Mucosa of descending colon (tissue), 3 donors: Measurements from ENCODE around the gene CELF2. TPM values are rescaled to one million over a fixed set of nuclear protein-coding genes. Genes with fewer than 3 reads are reported as not detected.

ENCODE experiments used
- ATAC-seq: fragments of 200-7000 bp; cut with Tn5 transposase; one replicate; pipeline ENCODE4 v1.9.1; 2020; ENCODE audit warnings: mild to moderate bottlenecking, moderate library complexity
- DNase-seq, 3 donors: peaks; one replicate each; pipeline ENCODE4 v3.0.0-alpha.2; 2020
- H3K36me3 ChIP-seq: fragments of 200-600 bp; one replicate; pipeline ENCODE4 v1.8.0; 2021; ENCODE audit warnings: low read depth, mild to moderate bottlenecking
- H3K4me1 ChIP-seq: fragments of 200-600 bp; one replicate; pipeline ENCODE4 v1.8.0; 2021; ENCODE audit warnings: low read depth, mild to moderate bottlenecking
- H3K4me3 ChIP-seq: fragments of 200-600 bp; one replicate; pipeline ENCODE4 v1.8.0; 2021; ENCODE audit warnings: mild to moderate bottlenecking
- H3K9me3 ChIP-seq: fragments of 200-600 bp; one replicate; pipeline ENCODE4 v1.8.0; 2021; ENCODE audit warnings: mild to moderate bottlenecking
- intact Hi-C, 2 donors: fragments of 100-400 bp; cut with DNase I in 1 of 2; cut with micrococcal nuclease in 1 of 2; formaldehyde crosslinking; loops; one replicate each; pipeline versions ENCODE4 v1.11.0 to v1.11.1; 2022; cut with DNase I, micrococcal nuclease
- total RNA-seq, 3 donors: library from RNA; stranded (reverse); fragmentation: NEBNext Ultra II Directional in 2 of 3; extraction: Animal tissue kit (Norgen Biotek cat#: 25700) in 2 of 3; gene quantifications; one replicate each; pipeline versions ENCODE4 v1.2.1 to v1.2.4, GENCODE V29; 2021 to 2023
- TF ChIP-seq, protein P1 (sequence below): fragments of 200-600 bp; IDR thresholded peaks from one replicate; pipeline ENCODE4 v1.8.0; 2022; ENCODE audit warnings: antibody characterized with exemption, mild to moderate bottlenecking
- donor health status: DM: no; HTN: no; CAD: no; lungs with moderate emphysema.
- donor health status: DM: no; HTN: no; CAD: no.
- donor health status: DM: no; HTN: yes; CAD: no.

The CELF2 gene
- total RNA-seq, 3 donors from 2014 or later: 31.4 to 56.5 (median 36.1) TPM

DNA sequence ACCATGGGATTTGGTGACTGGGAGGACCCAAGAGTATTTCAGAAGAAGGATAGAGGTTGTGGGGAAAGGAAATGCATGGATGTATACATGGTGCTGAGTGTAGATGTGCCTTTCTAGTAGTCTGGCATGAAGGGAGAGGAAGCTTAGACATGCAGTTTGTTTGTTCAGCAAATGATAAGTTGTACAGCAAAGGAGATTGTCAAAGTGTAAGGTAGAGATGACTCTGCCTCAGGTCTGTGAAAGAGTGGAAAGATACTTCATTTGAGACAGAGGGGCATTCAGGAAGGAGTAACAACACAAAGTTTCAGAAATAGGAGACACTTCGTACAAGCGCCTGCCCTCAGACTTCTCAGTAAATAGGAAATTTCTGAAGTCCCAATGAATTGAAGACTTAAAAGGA lies 152.3 kb downstream of the CELF2 start:
- ATAC-seq: no peak
- no peak overlapping the region for H3K4me3 ChIP-seq

DNA sequence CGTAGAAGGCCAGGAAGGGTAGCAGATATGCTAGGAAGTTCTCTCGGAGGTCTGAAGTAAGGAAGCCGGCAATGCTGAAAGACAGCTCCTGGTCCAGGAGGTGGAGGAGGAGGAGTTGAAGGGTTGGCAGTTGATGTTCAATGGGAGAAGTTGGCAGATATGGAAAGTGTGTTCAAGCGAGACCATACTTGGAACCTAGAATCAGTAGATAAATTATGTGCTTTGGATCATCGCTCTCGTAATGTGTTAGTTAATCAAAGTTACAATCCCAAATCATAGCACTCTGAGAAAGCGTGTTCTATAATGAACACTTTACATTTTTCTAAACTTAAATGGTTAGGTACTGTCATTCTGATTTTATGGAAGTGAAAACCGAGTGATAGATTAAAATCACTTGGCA lies 152.9 kb downstream of the CELF2 start:
- H3K4me3 ChIP-seq: no peak overlapping the region
- no peak for DNase-seq
- ATAC-seq: no peak
- H3K36me3 ChIP-seq: no peaks in the 10 kb centered on the region
- TF ChIP-seq, protein P1, sequence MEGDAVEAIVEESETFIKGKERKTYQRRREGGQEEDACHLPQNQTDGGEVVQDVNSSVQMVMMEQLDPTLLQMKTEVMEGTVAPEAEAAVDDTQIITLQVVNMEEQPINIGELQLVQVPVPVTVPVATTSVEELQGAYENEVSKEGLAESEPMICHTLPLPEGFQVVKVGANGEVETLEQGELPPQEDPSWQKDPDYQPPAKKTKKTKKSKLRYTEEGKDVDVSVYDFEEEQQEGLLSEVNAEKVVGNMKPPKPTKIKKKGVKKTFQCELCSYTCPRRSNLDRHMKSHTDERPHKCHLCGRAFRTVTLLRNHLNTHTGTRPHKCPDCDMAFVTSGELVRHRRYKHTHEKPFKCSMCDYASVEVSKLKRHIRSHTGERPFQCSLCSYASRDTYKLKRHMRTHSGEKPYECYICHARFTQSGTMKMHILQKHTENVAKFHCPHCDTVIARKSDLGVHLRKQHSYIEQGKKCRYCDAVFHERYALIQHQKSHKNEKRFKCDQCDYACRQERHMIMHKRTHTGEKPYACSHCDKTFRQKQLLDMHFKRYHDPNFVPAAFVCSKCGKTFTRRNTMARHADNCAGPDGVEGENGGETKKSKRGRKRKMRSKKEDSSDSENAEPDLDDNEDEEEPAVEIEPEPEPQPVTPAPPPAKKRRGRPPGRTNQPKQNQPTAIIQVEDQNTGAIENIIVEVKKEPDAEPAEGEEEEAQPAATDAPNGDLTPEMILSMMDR: no peak
- intact Hi-C loops: no loop called here
- no peaks in the 10 kb centered on the region for H3K4me1 ChIP-seq
- H3K9me3 ChIP-seq: no peaks in the 10 kb centered on the region

More for the DNA sequence above, 152.3 kb downstream of the CELF2 start:
- Histone ChIP-seq H3K36me3 (no peaks in the 10 kb centered on the region), H3K9me3 (no peaks in the 10 kb centered on the region), H3K4me1 (no peaks in the 10 kb centered on the region)
- no peak for DNase-seq
- TF ChIP-seq, protein P1: no peak
- intact Hi-C loops: no loop called here

DNA sequence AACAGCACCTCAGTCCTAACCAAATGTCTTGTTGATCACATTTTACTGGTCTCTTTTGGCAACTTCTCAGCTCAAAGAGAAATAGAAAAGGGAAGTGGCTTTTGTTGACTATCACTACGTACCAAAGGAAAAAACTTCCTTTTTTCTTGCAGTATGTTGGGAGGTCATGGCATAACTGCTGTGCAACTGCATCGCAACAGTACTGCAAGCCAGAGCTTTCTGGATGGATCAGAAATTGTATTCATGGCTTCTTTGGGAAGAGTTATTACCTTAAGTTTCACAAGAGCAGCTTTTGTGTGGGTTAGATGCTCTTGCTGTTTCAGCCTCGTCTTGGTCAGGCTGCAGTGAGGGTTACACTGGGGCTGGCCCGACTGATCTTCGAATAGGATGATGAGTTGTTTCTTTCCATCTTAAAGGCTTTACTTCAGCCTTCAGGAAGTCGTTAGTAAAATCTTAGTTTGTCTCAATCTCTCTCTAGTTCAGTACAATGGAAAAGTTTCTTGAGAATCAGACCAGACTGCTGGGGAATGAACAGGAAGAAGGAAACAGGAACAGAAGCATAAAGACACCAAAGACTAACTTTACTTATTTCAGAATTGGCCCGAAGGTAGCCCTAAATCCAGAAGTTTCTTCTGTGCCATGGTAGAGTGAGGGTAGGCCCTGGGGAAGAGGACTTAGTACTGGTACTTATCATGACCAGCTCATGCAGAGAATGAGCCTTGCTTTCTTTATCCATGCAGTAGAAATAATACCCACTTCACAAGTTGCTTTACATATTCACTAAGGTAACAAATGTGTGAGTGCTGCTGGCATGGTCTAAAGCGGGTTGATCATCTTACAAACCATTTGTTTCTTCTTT lies 153.6 kb downstream of the CELF2 start:
- Histone ChIP-seq H3K4me1 (no peaks in the 10 kb centered on the region), H3K9me3 (no peaks in the 10 kb centered on the region), H3K4me3 (no peak overlapping the region), H3K36me3 (no peaks in the 10 kb centered on the region)
- DNase-seq (no peak), ATAC-seq (peak; percentile 43)
- TF ChIP-seq, protein P1: no peak
- intact Hi-C loops: no loop called here

DNA sequence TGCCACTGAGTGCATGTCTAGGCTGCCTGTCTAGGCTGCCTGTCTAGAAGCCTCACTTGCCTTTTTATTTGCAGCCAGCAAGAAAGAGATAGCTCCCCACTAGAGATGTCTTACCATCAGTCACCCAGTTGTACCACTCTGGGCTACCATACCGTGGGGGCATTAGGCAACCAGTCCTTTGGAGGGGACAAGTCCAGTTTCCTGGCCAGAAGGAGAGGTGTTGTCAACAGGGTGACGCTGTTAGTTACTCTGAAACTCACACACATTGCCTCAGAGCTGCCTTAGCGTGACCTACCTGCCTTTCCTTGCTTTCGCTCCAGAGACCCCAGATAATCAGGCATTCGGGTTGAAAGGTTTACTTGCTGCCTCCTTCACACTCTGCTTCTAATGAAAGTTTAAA lies 155.4 kb downstream of the CELF2 start:
- no peaks in the 10 kb centered on the region for H3K36me3 ChIP-seq
- TF ChIP-seq, protein P1: no peak
- H3K4me1 ChIP-seq: no peaks in the 10 kb centered on the region
- no peaks in the 10 kb centered on the region for H3K9me3 ChIP-seq
- ATAC-seq (no peak), DNase-seq (no peak)
- intact Hi-C loops: no loop called here
- no peak overlapping the region for H3K4me3 ChIP-seq

DNA sequence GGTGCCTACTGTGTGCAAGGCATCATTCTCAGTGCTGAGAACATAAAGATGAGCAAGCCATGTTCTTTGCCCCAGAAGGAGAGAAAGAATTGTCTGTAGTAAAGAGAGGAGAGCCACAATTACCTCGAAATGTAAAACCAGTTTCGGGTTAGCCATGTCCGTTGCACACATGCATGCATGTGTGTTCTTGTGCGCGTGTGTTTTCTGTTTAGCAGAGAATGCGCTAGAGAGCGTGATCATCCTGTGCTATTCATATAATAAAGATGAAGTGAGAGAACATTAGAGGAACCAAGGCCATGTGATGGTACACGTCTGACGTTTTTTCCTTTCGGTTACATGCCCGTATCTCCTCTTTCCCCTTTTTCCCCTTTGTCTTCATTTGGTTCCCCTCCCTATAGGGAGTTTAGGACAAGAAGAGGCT lies 158.2 kb downstream of the CELF2 start:
- intact Hi-C loops: no loop called here
- Histone ChIP-seq H3K36me3 (no peaks in the 10 kb centered on the region), H3K9me3 (no peaks in the 10 kb centered on the region), H3K4me1 (no peaks in the 10 kb centered on the region), H3K4me3 (no peak overlapping the region)
- ATAC-seq: peak; percentile 40
- no peak for DNase-seq
- TF ChIP-seq, protein P1: no peak
